Activated gamma-delta T cell (primary cell): ENCODE measurements around the gene BZW1.

Experiments
- DNase-seq: peaks from one replicate; lab custom pipeline; 2025; lab: John Stamatoyannopoulos, UW

Gene BZW1

GRCh38 chr2:200834701-200835100 is 23.0 kb downstream of the BZW1 start:
- no peak for DNase-seq

GRCh38 chr2:200839513-200839912 is 27.8 kb downstream of the BZW1 start:
- no peak for DNase-seq

GRCh38 chr2:200843993-200844948 is 32.6 kb downstream of the BZW1 start:
- DNase-seq: no peak

- DNase-seq: no peak
Observed at GRCh38 chr2:200845194-200845593, 33.5 kb downstream of the BZW1 start.

GRCh38 chr2:200845669-200846325 is 34.1 kb downstream of the BZW1 start:
- DNase-seq: no peak

GRCh38 chr2:200847269-200847668 is 35.6 kb downstream of the BZW1 start:
- no peak for DNase-seq

- DNase-seq: no peak
Observed at GRCh38 chr2:200847939-200848338, 36.2 kb downstream of the BZW1 start.

GRCh38 chr2:200850512-200851256 is 39.0 kb downstream of the BZW1 start:
- DNase-seq: no peak

- no peak for DNase-seq
Observed at GRCh38 chr2:200851398-200852248, 39.9 kb downstream of the BZW1 start.

GRCh38 chr2:200852605-200853004 is 40.9 kb downstream of the BZW1 start:
- no peak for DNase-seq

- no peak for DNase-seq
Observed at GRCh38 chr2:200856806-200857205, 45.1 kb downstream of the BZW1 start.

GRCh38 chr2:200860092-200860795 is 48.5 kb downstream of the BZW1 start:
- DNase-seq: no peak

- no peak for DNase-seq
Observed at GRCh38 chr2:200861617-200862155, 50.0 kb downstream of the BZW1 start.

GRCh38 chr2:200862532-200863000 is 50.9 kb downstream of the BZW1 start:
- no peak for DNase-seq

GRCh38 chr2:200863782-200864175 is 52.1 kb downstream of the BZW1 start:
- DNase-seq: no peak

- DNase-seq: peak; percentile 96
Observed at GRCh38 chr2:200864176-200865034, 52.7 kb downstream of the BZW1 start, which contains the start of gene CLK1. Gene CLK1 (minus strand): TSS chr2:200864658. CDS start chr2:200861862, 2,796 bp downstream.

GRCh38 chr2:200869014-200869413 is 57.3 kb downstream of the BZW1 start:
- DNase-seq: no peak

- DNase-seq: no peak
Observed at GRCh38 chr2:200871151-200871550, 59.4 kb downstream of the BZW1 start.

- DNase-seq: no peak
Observed at GRCh38 chr2:200873560-200873959, 61.9 kb downstream of the BZW1 start.
